Kasumi-1 (cell line): ENCODE data around the gene BCKDK.
A peak's percentile ranks its signal among the peaks of the same experiment; 100 is the strongest.

Source experiments
- DNase-seq, 2 experiments: peaks; one replicate each; lab custom pipeline; 2025; lab: John Stamatoyannopoulos, UW

The BCKDK gene

GRCh38 chr16:31080035-31080629 is 28.1 kb upstream of the BCKDK start:
- no peak for DNase-seq

GRCh38 chr16:31080756-31081419 is 27.3 kb upstream of the BCKDK start:
- DNase-seq, result no peak

GRCh38 chr16:31081428-31082351 is 26.5 kb upstream of the BCKDK start:
- DNase-seq, result peak in 1 of 2 experiments; percentile 2

GRCh38 chr16:31082368-31083045 is 25.7 kb upstream of the BCKDK start:
- DNase-seq, result no peak

- DNase-seq, result no peak
These were observed 25.1 kb upstream of the BCKDK start for GRCh38 chr16:31083081-31083480.

- DNase-seq, result no peak
These were observed 24.6 kb upstream of the BCKDK start for GRCh38 chr16:31083556-31083955.

GRCh38 chr16:31083981-31084380 is 24.2 kb upstream of the BCKDK start:
- DNase-seq, result no peak

GRCh38 chr16:31084584-31085302 is 23.4 kb upstream of the BCKDK start:
- no peak for DNase-seq

GRCh38 chr16:31085411-31085810 is 22.8 kb upstream of the BCKDK start:
- DNase-seq, result no peak

GRCh38 chr16:31085873-31086628 is 22.1 kb upstream of the BCKDK start:
- DNase-seq, result no peak

GRCh38 chr16:31086629-31086906 is 21.6 kb upstream of the BCKDK start:
- DNase-seq, result no peak

GRCh38 chr16:31087481-31087880 is 20.7 kb upstream of the BCKDK start:
- DNase-seq, result no peak

- DNase-seq, result no peak
These were observed 20.2 kb upstream of the BCKDK start for GRCh38 chr16:31087971-31088370.

- no peak for DNase-seq
These were observed 19.6 kb upstream of the BCKDK start, which contains the start of gene PRSS53 for GRCh38 chr16:31088459-31089183. Gene PRSS53 (minus strand): TSS chr16:31088943. CDS start chr16:31088809, 134 bp downstream.

- no peak for DNase-seq
These were observed 19.0 kb upstream of the BCKDK start for GRCh38 chr16:31089199-31089598.

GRCh38 chr16:31090540-31090939 is 17.6 kb upstream of the BCKDK start:
- DNase-seq, result no peak

- DNase-seq, result no peak
These were observed 15.9 kb upstream of the BCKDK start for GRCh38 chr16:31092330-31092729.

GRCh38 chr16:31093132-31093703 is 15.0 kb upstream of the BCKDK start:
- peak in 1 of 2 experiments; percentile 5 for DNase-seq

- no peak for DNase-seq
These were observed 14.1 kb upstream of the BCKDK start for GRCh38 chr16:31094088-31094423.
